ENCODE measurements around the gene SASH1. TPM values are rescaled to one million over a fixed set of nuclear protein-coding genes. Genes with fewer than 3 reads are reported as not detected.

SASH1 gene
- total RNA-seq, 1 donor from 2014 or later = 86.4 TPM

DNA sequence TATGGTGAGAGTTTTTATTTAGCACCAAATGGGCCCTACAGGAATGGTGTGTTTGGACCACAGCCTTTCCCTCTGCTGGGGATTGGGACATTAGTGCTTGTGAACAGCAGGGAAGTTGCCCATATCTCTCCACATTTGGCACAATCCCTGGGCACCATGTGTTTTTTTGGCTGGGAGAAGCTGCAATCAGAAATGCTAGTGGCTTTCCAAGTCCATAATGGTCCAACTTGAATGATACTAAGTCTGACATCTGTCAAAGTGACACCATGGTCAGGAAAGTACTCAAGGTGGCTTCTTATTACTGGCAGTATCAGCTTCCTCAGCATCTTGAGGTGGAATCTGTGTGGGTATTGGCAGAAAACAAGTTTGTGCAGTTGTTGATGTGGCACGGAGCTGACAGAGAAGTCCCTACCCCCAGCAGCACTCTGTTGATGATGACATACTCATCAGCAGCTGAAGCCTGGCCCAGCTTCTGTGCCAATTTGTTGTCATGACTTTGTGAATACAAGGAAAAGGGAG lies 53.0 kb downstream of the SASH1 start:
- Histone ChIP-seq H3K9me3 (no peaks in the 10 kb centered on the region), H3K27ac (peak overlapping the region; percentile 4), H3K36me3 (peaks cover 0 to 3% of the 10 kb centered on the region in 2 donors), H3K4me1 (peaks cover 21% of the 10 kb centered on the region), H3K4me3 (no peak overlapping the region), H3K27me3 (no peaks in the 10 kb centered on the region)
- intact Hi-C loops (cut with DNase I) = no loop called here
- DNase-seq (ENCODE audit: extremely low spot score in 2 of 2) = no peak
- TF ChIP-seq CTCF (IDR thresholded peaks at IDR 0.05) = no peak
- TF ChIP-seq POLR2A (IDR thresholded peaks at IDR 0.05) = no peak
- no peak for TF ChIP-seq POLR2AphosphoS5 (IDR thresholded peaks at IDR 0.05; ENCODE audit: insufficient read depth in 1 of 2, low read depth in 1 of 2)

GRCh38 chr6:148396411-148396810 lies 53.8 kb downstream of the SASH1 start:
- TF ChIP-seq POLR2AphosphoS5 (IDR thresholded peaks at IDR 0.05; ENCODE audit: insufficient read depth in 1 of 2, low read depth in 1 of 2) (no peak), CTCF (IDR thresholded peaks at IDR 0.05) (no peak)
- Histone ChIP-seq H3K4me1 (peaks cover 28% of the 10 kb centered on the region), H3K36me3 (no peaks in the 10 kb centered on the region), H3K4me3 (no peak overlapping the region), H3K27me3 (no peaks in the 10 kb centered on the region), H3K9me3 (no peaks in the 10 kb centered on the region), H3K27ac (no peak overlapping the region)
- no peak for DNase-seq (ENCODE audit: extremely low spot score in 2 of 2)
- intact Hi-C loops (cut with DNase I) = no loop called here

DNA sequence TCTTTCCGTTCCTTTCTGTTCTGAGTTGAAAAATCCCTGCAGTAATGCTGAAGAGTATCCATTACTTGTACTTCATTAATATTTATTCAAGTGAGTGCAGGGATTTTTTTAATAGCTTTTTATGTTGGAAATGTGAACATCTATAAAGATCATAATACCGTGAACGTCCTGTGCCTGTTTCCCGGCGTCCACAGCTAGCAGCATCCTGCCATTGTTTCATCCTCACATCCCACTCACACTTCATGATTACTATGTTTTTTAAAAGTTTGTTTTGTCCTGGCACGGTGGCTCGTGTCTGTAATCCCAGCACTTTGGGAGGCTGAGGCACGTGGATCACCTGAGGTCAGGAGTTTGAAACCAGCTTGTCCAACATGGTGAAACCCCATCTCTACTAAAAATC lies 54.3 kb downstream of the SASH1 start:
- DNase-seq (ENCODE audit: extremely low spot score in 2 of 2) = no peak
- TF ChIP-seq POLR2AphosphoS5 (IDR thresholded peaks at IDR 0.05; ENCODE audit: insufficient read depth in 1 of 2, low read depth in 1 of 2) (no peak), POLR2A (IDR thresholded peaks at IDR 0.05) (no peak), CTCF (IDR thresholded peaks at IDR 0.05) (no peak)
- intact Hi-C loops (cut with DNase I) = no loop called here
- Histone ChIP-seq H3K36me3 (no peaks in the 10 kb centered on the region), H3K9me3 (no peaks in the 10 kb centered on the region), H3K4me1 (peaks cover 30% of the 10 kb centered on the region), H3K27ac (no peak overlapping the region), H3K4me3 (no peak overlapping the region), H3K27me3 (no peaks in the 10 kb centered on the region)

- Histone ChIP-seq H3K4me1 (peaks cover 30% of the 10 kb centered on the region), H3K36me3 (no peaks in the 10 kb centered on the region), H3K27ac (peak overlapping the region; percentile 29), H3K4me3 (no peak overlapping the region), H3K27me3 (no peaks in the 10 kb centered on the region), H3K9me3 (no peaks in the 10 kb centered on the region)
- no peak for TF ChIP-seq POLR2A (IDR thresholded peaks at IDR 0.05)
- intact Hi-C loops (cut with DNase I) = no loop called here
- DNase-seq (ENCODE audit: extremely low spot score in 2 of 2) = no peak
Measured at GRCh38 chr6:148398244-148398643, 55.6 kb downstream of the SASH1 start.

- H3K4me1 ChIP-seq = peaks cover 30% of the 10 kb centered on the region
- no peak overlapping the region for H3K4me3 ChIP-seq
- H3K36me3 ChIP-seq = no peaks in the 10 kb centered on the region
- TF ChIP-seq POLR2AphosphoS5 (IDR thresholded peaks at IDR 0.05; ENCODE audit: insufficient read depth in 1 of 2, low read depth in 1 of 2) (no peak), CTCF (IDR thresholded peaks at IDR 0.05) (no peak)
- H3K9me3 ChIP-seq = no peaks in the 10 kb centered on the region
- no peak overlapping the region for H3K27ac ChIP-seq
- intact Hi-C loops (cut with DNase I) = no loop called here
- H3K27me3 ChIP-seq = no peaks in the 10 kb centered on the region
- DNase-seq (ENCODE audit: extremely low spot score in 2 of 2) = no peak
Measured at GRCh38 chr6:148398678-148399077, 56.0 kb downstream of the SASH1 start.
